NT2/D1 (cell line): Measurements from ENCODE around the gene OPRL1.

Experiments
- DNase-seq: peaks from one replicate; pipeline ENCODE4 v3.0.0-alpha.2; 2011; ENCODE audit warnings: low read depth, low spot score
- H3K27me3 ChIP-seq: 2 replicates; pipeline ENCODE4 v1.6.0; 2011; ENCODE audit warnings: mild to moderate bottlenecking; ENCODE audit not compliant: insufficient read length, insufficient read depth
- H3K36me3 ChIP-seq: 2 replicates; pipeline ENCODE4 v1.6.1; 2011; ENCODE audit warnings: mild to moderate bottlenecking, low read length, mixed read lengths; ENCODE audit not compliant: insufficient read depth, insufficient read length
- H3K4me1 ChIP-seq: 2 replicates; pipeline ENCODE4 v1.5.1; 2011; ENCODE audit not compliant: insufficient read depth, insufficient read length
- H3K4me3 ChIP-seq: 2 replicates; pipeline ENCODE4 v1.5.1; 2011; ENCODE audit warnings: low read depth; ENCODE audit not compliant: insufficient read length
- H3K9ac ChIP-seq: 2 replicates; pipeline ENCODE4 v1.6.0; 2011; ENCODE audit warnings: low read depth; ENCODE audit not compliant: insufficient read length
- H3K9me3 ChIP-seq: 2 replicates; pipeline ENCODE4 v1.5.1; 2011; ENCODE audit warnings: mild to moderate bottlenecking, low read length; ENCODE audit not compliant: insufficient read depth
- SUZ12 ChIP-seq: IDR thresholded peaks from 2 replicates; pipeline ENCODE4 v1.6.1; 2011; ENCODE audit not compliant: insufficient read length, insufficient read depth; ENCODE audit errors: extremely low read depth
- YY1 ChIP-seq: IDR thresholded peaks from 2 replicates; pipeline ENCODE4 v1.6.1; 2011; ENCODE audit not compliant: insufficient read length, insufficient read depth
- ZNF274 ChIP-seq: IDR thresholded peaks from 2 replicates; pipeline ENCODE4 v1.6.1; 2011; ENCODE audit warnings: mild to moderate bottlenecking, low read depth, low read length

The OPRL1 gene

GRCh38 chr20:64096535-64096934 lies 16.7 kb downstream of the OPRL1 start:
- Histone ChIP-seq H3K4me1 (peaks cover 18% of the 10 kb centered on the region), H3K4me3 (no peak overlapping the region), H3K9ac (no peak overlapping the region), H3K36me3 (no peaks in the 10 kb centered on the region), H3K27me3 (peaks cover 17% of the 10 kb centered on the region), H3K9me3 (no peaks in the 10 kb centered on the region)
- no peak for DNase-seq
- no peak for TF ChIP-seq ZNF274
- no peak for TF ChIP-seq SUZ12
- no peak for TF ChIP-seq YY1

GRCh38 chr20:64098471-64099013 lies 18.7 kb downstream of the OPRL1 start:
- no peak for DNase-seq
- peaks cover 13% of the 10 kb centered on the region for H3K4me1 ChIP-seq
- H3K27me3 ChIP-seq = peaks cover 23% of the 10 kb centered on the region
- no peaks in the 10 kb centered on the region for H3K36me3 ChIP-seq
- H3K9ac ChIP-seq = no peak overlapping the region
- TF ChIP-seq YY1 (no peak), ZNF274 (no peak), SUZ12 (no peak)
- H3K9me3 ChIP-seq = no peaks in the 10 kb centered on the region
- peak overlapping the region; percentile 2 for H3K4me3 ChIP-seq

GRCh38 chr20:64099086-64099786 lies 19.4 kb downstream of the OPRL1 start:
- H3K4me3 ChIP-seq = no peak overlapping the region
- TF ChIP-seq ZNF274 (no peak), SUZ12 (no peak), YY1 (no peak)
- peak overlapping the region; percentile 10 for H3K9ac ChIP-seq
- peaks cover 17% of the 10 kb centered on the region for H3K4me1 ChIP-seq
- no peaks in the 10 kb centered on the region for H3K36me3 ChIP-seq
- H3K27me3 ChIP-seq = peaks cover 24% of the 10 kb centered on the region
- H3K9me3 ChIP-seq = no peaks in the 10 kb centered on the region
- DNase-seq = no peak

GRCh38 chr20:64099880-64100565 lies 20.1 kb downstream of the OPRL1 start:
- H3K36me3 ChIP-seq = no peaks in the 10 kb centered on the region
- H3K4me3 ChIP-seq = no peak overlapping the region

GRCh38 chr20:64100566-64100888 lies 20.6 kb downstream of the OPRL1 start:
- H3K4me1 ChIP-seq = peaks cover 22% of the 10 kb centered on the region
- DNase-seq = no peak
- H3K36me3 ChIP-seq = no peaks in the 10 kb centered on the region
- H3K27me3 ChIP-seq = peaks cover 24% of the 10 kb centered on the region
- H3K4me3 ChIP-seq = no peak overlapping the region
- no peak for TF ChIP-seq ZNF274
- TF ChIP-seq YY1 = no peak
- no peak for TF ChIP-seq SUZ12
- no peaks in the 10 kb centered on the region for H3K9me3 ChIP-seq
- no peak overlapping the region for H3K9ac ChIP-seq

More at GRCh38 chr20:64099880-64100565, 20.1 kb downstream of the OPRL1 start:
- peaks cover 24% of the 10 kb centered on the region for H3K27me3 ChIP-seq
- H3K9ac ChIP-seq = no peak overlapping the region
- no peak for TF ChIP-seq ZNF274
- no peak for TF ChIP-seq YY1
- no peak for TF ChIP-seq SUZ12
- peaks cover 20% of the 10 kb centered on the region for H3K4me1 ChIP-seq
- no peaks in the 10 kb centered on the region for H3K9me3 ChIP-seq
- DNase-seq = no peak

DNA sequence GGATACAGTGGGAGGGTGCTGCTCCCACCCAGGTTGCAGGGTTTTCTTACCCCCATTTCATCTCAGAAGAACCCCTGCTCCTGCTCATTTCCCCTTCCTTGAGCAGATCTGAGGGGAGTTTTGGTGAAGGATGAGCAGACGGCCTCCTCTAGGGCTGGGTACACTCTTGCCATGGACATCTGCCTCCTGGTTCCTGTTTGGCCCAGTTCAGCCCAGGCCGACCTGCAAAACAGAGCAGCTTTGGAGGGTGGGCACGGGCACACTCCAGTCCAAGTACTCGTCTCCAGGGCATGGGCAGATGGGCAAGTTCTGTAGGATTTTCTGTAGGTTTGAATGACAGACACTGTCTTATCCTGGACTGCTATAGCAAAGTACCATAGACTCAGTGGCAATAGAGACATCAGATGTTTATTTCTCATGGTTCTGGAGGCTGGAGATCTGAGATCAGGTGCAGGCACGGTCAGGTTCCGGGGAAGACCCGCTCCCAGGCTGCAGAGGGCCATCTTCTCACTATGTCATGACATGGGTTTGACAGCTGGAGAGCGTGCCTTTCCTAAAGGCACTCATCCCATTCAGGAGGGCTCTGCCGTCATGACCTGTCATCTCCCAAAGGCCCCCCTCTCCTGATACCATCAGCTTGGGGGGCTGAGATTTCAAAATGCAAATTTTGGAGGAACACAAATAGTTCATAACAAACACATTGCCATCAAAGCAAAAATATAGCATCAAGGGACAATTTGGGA lies 21.2 kb downstream of the OPRL1 start:
- DNase-seq = no peak
- H3K27me3 ChIP-seq = peaks cover 24% of the 10 kb centered on the region
- peak overlapping the region; percentile 89 for H3K9ac ChIP-seq
- H3K4me1 ChIP-seq = peaks cover 22% of the 10 kb centered on the region
- H3K4me3 ChIP-seq = no peak overlapping the region
- H3K9me3 ChIP-seq = no peaks in the 10 kb centered on the region
- no peaks in the 10 kb centered on the region for H3K36me3 ChIP-seq
- TF ChIP-seq SUZ12 (no peak), ZNF274 (no peak), YY1 (no peak)
